RWPE2 (cell line): Measurements from ENCODE around the gene TANC1.

Experiments
- ATAC-seq: fragments of 200-7000 bp; cut with Tn5 transposase; 3 replicates; pipeline ENCODE4 v1.9.1; 2021; ENCODE audit warnings: low read depth
- DNase-seq: peaks from one replicate; pipeline ENCODE4 v3.0.0-alpha.2; 2020; ENCODE audit warnings: low spot score
- H3K27ac ChIP-seq: fragments of 450-650 bp; 2 replicates; pipeline ENCODE4 v1.5.1; 2017; ENCODE audit warnings: mild to moderate bottlenecking; ENCODE audit not compliant: poor library complexity, severe bottlenecking
- H3K27me3 ChIP-seq: fragments of 250-450 bp; sonication (Bioruptor Pico); 2 replicates; pipeline ENCODE4 v1.5.1; 2021; ENCODE audit warnings: mild to moderate bottlenecking, moderate library complexity; ENCODE audit not compliant: insufficient read depth, poor library complexity, severe bottlenecking
- H3K36me3 ChIP-seq: fragments of 250-450 bp; sonication (Bioruptor Pico); 2 replicates; pipeline ENCODE4 v1.5.1; 2020; ENCODE audit warnings: low read depth, mild to moderate bottlenecking, moderate library complexity
- H3K4me1 ChIP-seq: fragments of 250-450 bp; sonication (Bioruptor Pico); 2 replicates; pipeline ENCODE4 v1.5.1; 2021; ENCODE audit warnings: mild to moderate bottlenecking, moderate library complexity; ENCODE audit not compliant: insufficient read depth, poor library complexity, severe bottlenecking
- H3K4me3 ChIP-seq: fragments of 250-450 bp; sonication (Bioruptor Pico); 2 replicates; pipeline ENCODE4 v1.5.1; 2021; ENCODE audit warnings: mild to moderate bottlenecking, moderate library complexity; ENCODE audit not compliant: severe bottlenecking
- H3K9me3 ChIP-seq: fragments of 250-450 bp; sonication (Bioruptor Pico); 2 replicates; pipeline ENCODE4 v1.5.1; 2021; ENCODE audit warnings: mild to moderate bottlenecking, moderate library complexity; ENCODE audit not compliant: severe bottlenecking
- CTCF ChIP-seq: fragments of 450-650 bp; IDR thresholded peaks from one replicate; pipeline ENCODE4 v1.5.1; 2017; ENCODE audit warnings: mild to moderate bottlenecking, moderate library complexity; ENCODE audit not compliant: poor library complexity, severe bottlenecking

TANC1 gene

GRCh38 chr2:159275111-159275510 lies 306.7 kb downstream of the TANC1 start:
- Histone ChIP-seq H3K4me3 (no peak overlapping the region), H3K36me3 (peaks cover 26% of the 10 kb centered on the region; the same call in 1 of the 2 replicates), H3K4me1 (no peaks in the 10 kb centered on the region), H3K27ac (no peak overlapping the region), H3K9me3 (no peaks in the 10 kb centered on the region), H3K27me3 (no peaks in the 10 kb centered on the region)
- TF ChIP-seq CTCF: no peak
- no peak for ATAC-seq
- no peak for DNase-seq

GRCh38 chr2:159279700-159280099 lies 311.3 kb downstream of the TANC1 start:
- no peak for TF ChIP-seq CTCF
- Histone ChIP-seq H3K4me3 (no peak overlapping the region), H3K36me3 (peaks cover 25% of the 10 kb centered on the region; the same call in 1 of the 2 replicates), H3K4me1 (no peaks in the 10 kb centered on the region), H3K27ac (no peak overlapping the region), H3K9me3 (no peaks in the 10 kb centered on the region), H3K27me3 (no peaks in the 10 kb centered on the region)
- ATAC-seq: no peak
- DNase-seq: no peak

- DNase-seq (no peak), ATAC-seq (no peak)
- Histone ChIP-seq H3K4me1 (no peaks in the 10 kb centered on the region), H3K4me3 (no peak overlapping the region), H3K27ac (no peak overlapping the region), H3K9me3 (no peaks in the 10 kb centered on the region), H3K27me3 (no peaks in the 10 kb centered on the region), H3K36me3 (peaks cover 21% of the 10 kb centered on the region; the same call in 1 of the 2 replicates)
- TF ChIP-seq CTCF: no peak
These were observed 312.6 kb downstream of the TANC1 start for GRCh38 chr2:159281002-159281401.
